NCI-H345 treated with DMSO at 0.1 percent for 48 hours (cell line): Measurements from ENCODE around the gene NEDD1.

ENCODE experiments used
- DNase-seq: peaks from one replicate; lab custom pipeline; 2025; ENCODE audit not compliant: unreplicated experiment; lab: John Stamatoyannopoulos, UW

NEDD1 gene

GRCh38 chr12:96897421-96897820, 9.6 kb upstream of the NEDD1 start:
- DNase-seq, result no peak

GRCh38 chr12:96901175-96901574, 5.9 kb upstream of the NEDD1 start:
- DNase-seq, result no peak

- DNase-seq, result no peak
Measured at GRCh38 chr12:96902076-96902475, 5.0 kb upstream of the NEDD1 start.

- DNase-seq, result no peak
Measured at GRCh38 chr12:96906498-96906848, 584 bp upstream of the NEDD1 start.

- DNase-seq, result peak; percentile 42
Measured at GRCh38 chr12:96907671-96908422, 790 bp downstream of the NEDD1 start.

- no peak for DNase-seq
Measured at GRCh38 chr12:96908423-96908675, 1.3 kb downstream of the NEDD1 start.

GRCh38 chr12:96912261-96912660, 5.2 kb downstream of the NEDD1 start:
- DNase-seq, result no peak

- DNase-seq, result no peak
Measured at GRCh38 chr12:96912943-96913342, 5.9 kb downstream of the NEDD1 start.

GRCh38 chr12:96919510-96920210, 12.6 kb downstream of the NEDD1 start:
- no peak for DNase-seq

- DNase-seq, result no peak
Measured at GRCh38 chr12:96948782-96949181, 41.7 kb downstream of the NEDD1 start.

GRCh38 chr12:96979532-96979931, 72.5 kb downstream of the NEDD1 start:
- DNase-seq, result no peak

- DNase-seq, result no peak
Measured at GRCh38 chr12:96980991-96981414, 73.9 kb downstream of the NEDD1 start.

- no peak for DNase-seq
Measured at GRCh38 chr12:96981911-96982310, 74.9 kb downstream of the NEDD1 start.

- DNase-seq, result no peak
Measured at GRCh38 chr12:96982671-96983070, 75.6 kb downstream of the NEDD1 start.

GRCh38 chr12:96985515-96986362, 78.7 kb downstream of the NEDD1 start:
- no peak for DNase-seq

- DNase-seq, result no peak
Measured at GRCh38 chr12:96986883-96987523, 79.9 kb downstream of the NEDD1 start.

GRCh38 chr12:96988919-96989318, 81.9 kb downstream of the NEDD1 start:
- DNase-seq, result no peak

- DNase-seq, result no peak
Measured at GRCh38 chr12:96989916-96990315, 82.9 kb downstream of the NEDD1 start.

- DNase-seq, result no peak
Measured at GRCh38 chr12:96994900-96995299, 87.8 kb downstream of the NEDD1 start.

- DNase-seq, result no peak
Measured at GRCh38 chr12:96995861-96996260, 88.8 kb downstream of the NEDD1 start.

- no peak for DNase-seq
Measured at GRCh38 chr12:96997797-96998484, 90.9 kb downstream of the NEDD1 start.
